Mesangial cell (primary cell): ENCODE results near the gene OR8G5. TPM values are rescaled to one million over a fixed set of nuclear protein-coding genes. Genes with fewer than 3 reads are reported as not detected.

Experiments used
- total RNA-seq: library from RNA; depleted of rRNA; stranded (reverse); fragments of >200 nt; gene quantifications from 2 replicates; pipeline ENCODE4 v1.2.3, GENCODE V29; 2015

Gene OR8G5
- total RNA-seq = not detected in 2 replicates

DNA sequence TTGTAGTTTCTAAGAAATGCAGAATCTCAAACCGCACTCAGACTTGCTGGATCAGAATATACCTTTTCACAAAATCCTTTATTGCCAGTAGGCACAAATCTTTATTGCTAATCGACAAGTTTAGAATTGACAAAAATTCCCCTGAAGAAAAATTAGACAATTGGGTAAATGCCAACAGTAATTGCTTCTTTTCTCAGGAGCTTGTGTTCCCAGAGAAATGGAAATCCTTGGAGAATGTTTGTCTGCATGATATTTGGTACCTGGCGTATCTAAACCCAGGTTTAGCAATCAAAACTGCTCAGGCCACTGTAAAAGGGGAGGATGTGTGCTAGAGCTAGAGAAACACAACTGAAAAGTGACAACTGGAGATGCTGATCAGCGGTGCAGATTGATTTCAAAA, at the start of gene OR8G5:
Gene OR8G5, plus strand, starts transcription at position 301 of the 400 bp plus-strand sequence. CDS start 8,556 bp downstream, outside the sequence.

DNA sequence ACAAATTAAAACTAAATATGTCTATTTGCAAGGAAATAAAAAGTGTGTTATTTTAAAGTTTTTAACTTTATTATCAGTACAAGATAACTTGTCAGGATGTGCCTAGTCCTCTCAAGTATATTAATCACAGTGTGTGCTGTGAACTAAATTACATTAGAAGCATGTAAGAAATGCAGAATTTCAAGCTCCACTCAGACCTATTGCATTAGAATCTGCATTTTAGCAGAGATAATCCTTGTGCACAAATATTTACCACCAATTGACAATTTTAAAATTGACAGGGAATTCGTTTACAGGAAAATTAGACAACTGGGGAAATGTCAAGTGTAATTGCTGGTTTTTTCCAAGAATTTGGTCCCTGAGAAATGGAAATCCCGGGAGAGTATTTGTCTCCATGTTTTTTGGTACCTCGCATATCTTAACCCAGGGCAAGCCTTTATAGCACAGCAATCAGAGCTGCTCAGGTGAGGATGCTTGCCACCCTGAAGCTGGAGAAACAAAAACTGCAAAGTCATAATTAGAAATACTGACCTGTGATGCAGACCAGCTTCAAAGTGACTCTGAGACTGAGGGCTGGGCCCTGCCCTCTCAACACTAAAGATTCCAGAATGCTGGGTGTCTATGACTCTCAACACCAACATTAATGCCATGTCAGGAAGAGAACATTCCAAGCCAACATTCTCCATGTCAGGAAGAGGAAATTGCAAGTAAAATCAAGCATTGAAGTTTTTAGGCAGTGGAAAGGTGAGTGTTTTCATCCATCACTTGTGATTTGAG, 15.4 kb upstream of the OR8G5 start, which contains the start of gene OR8G1:
Gene OR8G1, plus strand, starts transcription at position 475 of the 777 bp plus-strand sequence. CDS start 8,581 bp downstream, outside the sequence.

DNA sequence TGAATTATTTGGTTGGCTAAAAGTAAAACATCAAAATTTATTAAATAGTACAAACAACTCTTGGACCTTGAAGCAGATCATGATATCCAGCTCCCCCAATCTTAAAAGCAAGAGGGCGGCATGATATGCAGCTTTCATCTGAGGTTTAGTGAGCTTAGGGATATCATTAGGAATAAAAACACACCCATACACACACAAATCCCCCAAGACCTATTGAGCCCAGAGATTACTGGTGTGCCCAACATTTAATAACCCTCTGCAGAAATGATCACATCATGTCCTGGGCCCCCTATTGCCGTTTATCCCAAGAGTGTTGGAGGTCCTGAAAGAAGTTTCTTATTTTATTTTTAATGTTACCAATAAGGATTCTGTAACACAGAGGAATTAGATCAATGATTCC, 57.7 kb downstream of the OR8G5 start, which contains the start of gene OR8D1:
Gene OR8D1, minus strand, starts transcription at position 101 of the 400 bp plus-strand sequence. CDS start 3,183 bp downstream, outside the sequence.

Other genes with a start within 250 kb of the OR8G5 start
- not detected in 2 replicates for gene OR10G4, start 243.4 kb upstream of the OR8G5 start, total RNA-seq
- gene OR10G9, start 233.4 kb upstream of the OR8G5 start, total RNA-seq = not detected in 2 replicates
- not detected in 2 replicates for gene OR10G8, start 229.6 kb upstream of the OR8G5 start, total RNA-seq
- not detected in 2 replicates for gene OR10G7, start 215.1 kb upstream of the OR8G5 start, total RNA-seq
- gene VWA5A, start 140.9 kb upstream of the OR8G5 start, total RNA-seq = 3.1 and 16.7 TPM in 2 replicates
- not detected in 2 replicates for gene OR10D3, start 73.0 kb upstream of the OR8G5 start, total RNA-seq
- gene OR8G1, start 15.3 kb upstream of the OR8G5 start, total RNA-seq = not detected in 2 replicates
- gene OR8D1, start 57.6 kb downstream of the OR8G5 start, total RNA-seq = not detected in 2 replicates
- not detected in 2 replicates for gene OR8D2, start 63.8 kb downstream of the OR8G5 start, total RNA-seq
- gene OR8B2, start 128.1 kb downstream of the OR8G5 start, total RNA-seq = not detected in 2 replicates
- gene OR8B3, start 142.6 kb downstream of the OR8G5 start, total RNA-seq = not detected in 2 replicates
- not detected in 2 replicates for gene OR8B4, start 168.5 kb downstream of the OR8G5 start, total RNA-seq
- gene OR8B8, start 189.3 kb downstream of the OR8G5 start, total RNA-seq = not detected in 2 replicates